ENCODE measurements around the gene PANK1.

GRCh38 chr10:89537364-89537763 is 107.7 kb downstream of the PANK1 start:
- no peak for TF ChIP-seq CTCF (IDR thresholded peaks at IDR 0.05)
- TF ChIP-seq POLR2AphosphoS5 (IDR thresholded peaks at IDR 0.05) = no peak
- no peak for TF ChIP-seq POLR2A (IDR thresholded peaks at IDR 0.05; ENCODE audit: low read depth)

Measured in esophagus muscularis mucosa (tissue), 3 donors.